Smooth muscle cell (in vitro differentiated cells): Measurements from ENCODE around the gene USP32. TPM values are rescaled to one million over a fixed set of nuclear protein-coding genes. Genes with fewer than 3 reads are reported as not detected.
A peak's percentile ranks its signal among the peaks of the same experiment; 100 is the strongest.

Source experiments
- DNase-seq: peaks from one replicate; lab custom pipeline; 2025; ENCODE audit not compliant: unreplicated experiment; lab: John Stamatoyannopoulos, UW
- H2AFZ ChIP-seq: fragments of 200-600 bp; sonication (generic); 2 replicates; pipeline ENCODE4 v1.6.0; 2016; ENCODE audit warnings: antibody characterized with exemption, low read depth, mild to moderate bottlenecking
- H3F3A ChIP-seq: fragments of 200-600 bp; sonication (generic); 2 replicates; pipeline ENCODE4 v1.6.0; 2017; ENCODE audit warnings: antibody characterized with exemption, low read depth
- H3K27ac ChIP-seq: fragments of 200-600 bp; sonication (generic); 2 replicates; pipeline ENCODE4 v1.5.1; 2016; ENCODE audit warnings: low read depth, mild to moderate bottlenecking
- H3K27me3 ChIP-seq: fragments of 200-600 bp; sonication (generic); 2 replicates; pipeline ENCODE4 v1.6.1; 2016; ENCODE audit warnings: low read depth, mild to moderate bottlenecking
- H3K36me3 ChIP-seq: fragments of 200-600 bp; sonication (generic); 2 replicates; pipeline ENCODE4 v1.5.1; 2016; ENCODE audit warnings: low read depth
- H3K4me1 ChIP-seq: fragments of 200-600 bp; sonication (generic); 2 replicates; pipeline ENCODE4 v1.5.1; 2016; ENCODE audit warnings: low read depth
- H3K4me2 ChIP-seq: fragments of 200-600 bp; sonication (generic); 2 replicates; pipeline ENCODE4 v1.6.0; 2016; ENCODE audit warnings: mild to moderate bottlenecking
- H3K4me3 ChIP-seq: fragments of 200-600 bp; sonication (generic); 2 replicates; pipeline ENCODE4 v1.5.1; 2016; ENCODE audit warnings: mild to moderate bottlenecking
- H3K79me2 ChIP-seq: fragments of 200-600 bp; sonication (generic); 2 replicates; pipeline ENCODE4 v1.6.0; 2016; ENCODE audit warnings: low read depth, mild to moderate bottlenecking
- H3K9ac ChIP-seq: fragments of 200-600 bp; sonication (generic); 2 replicates; pipeline ENCODE4 v1.6.0; 2016; ENCODE audit warnings: low read depth
- H3K9me3 ChIP-seq: fragments of 200-600 bp; sonication (generic); replicated peaks from 2 replicates; pipeline ENCODE4 v1.5.1; 2016; ENCODE audit warnings: low read depth
- H4K20me1 ChIP-seq: fragments of 200-600 bp; sonication (generic); 2 replicates; pipeline ENCODE4 v1.6.0; 2016; ENCODE audit warnings: low read depth
- CTCF ChIP-seq: fragments of 200-600 bp; sonication (generic); IDR thresholded peaks from 2 replicates; pipeline ENCODE4 v1.5.1; 2017; ENCODE audit warnings: borderline replicate concordance, mild to moderate bottlenecking, antibody characterized with exemption; ENCODE audit not compliant: insufficient read depth, poor library complexity, severe bottlenecking
- WGBS: methylation state at CpG from one replicate; pipeline ENCODE4 v1.1.7; 2016; ENCODE audit warnings: low lambda C conversion rate; 5-methylcytosine and 5-hydroxymethylcytosine counted together
- polyA plus RNA-seq: library from polyadenylated mRNA; unstranded; fragments of >200 nt; fragmentation: Nextera tagmentation; extraction: Ambion mirVana; gene quantifications from 2 replicates; pipeline ENCODE4 v1.2.1, GENCODE V29; 2016
- total RNA-seq: library from RNA; depleted of rRNA; stranded (reverse); fragments of >200 nt; gene quantifications from 2 replicates; pipeline ENCODE4 v1.2.3, GENCODE V29; 2014

The USP32 gene
- total and polyA plus RNA-seq, 2 experiments from 2014 or later, result 10.5 to 21.7 TPM

DNA sequence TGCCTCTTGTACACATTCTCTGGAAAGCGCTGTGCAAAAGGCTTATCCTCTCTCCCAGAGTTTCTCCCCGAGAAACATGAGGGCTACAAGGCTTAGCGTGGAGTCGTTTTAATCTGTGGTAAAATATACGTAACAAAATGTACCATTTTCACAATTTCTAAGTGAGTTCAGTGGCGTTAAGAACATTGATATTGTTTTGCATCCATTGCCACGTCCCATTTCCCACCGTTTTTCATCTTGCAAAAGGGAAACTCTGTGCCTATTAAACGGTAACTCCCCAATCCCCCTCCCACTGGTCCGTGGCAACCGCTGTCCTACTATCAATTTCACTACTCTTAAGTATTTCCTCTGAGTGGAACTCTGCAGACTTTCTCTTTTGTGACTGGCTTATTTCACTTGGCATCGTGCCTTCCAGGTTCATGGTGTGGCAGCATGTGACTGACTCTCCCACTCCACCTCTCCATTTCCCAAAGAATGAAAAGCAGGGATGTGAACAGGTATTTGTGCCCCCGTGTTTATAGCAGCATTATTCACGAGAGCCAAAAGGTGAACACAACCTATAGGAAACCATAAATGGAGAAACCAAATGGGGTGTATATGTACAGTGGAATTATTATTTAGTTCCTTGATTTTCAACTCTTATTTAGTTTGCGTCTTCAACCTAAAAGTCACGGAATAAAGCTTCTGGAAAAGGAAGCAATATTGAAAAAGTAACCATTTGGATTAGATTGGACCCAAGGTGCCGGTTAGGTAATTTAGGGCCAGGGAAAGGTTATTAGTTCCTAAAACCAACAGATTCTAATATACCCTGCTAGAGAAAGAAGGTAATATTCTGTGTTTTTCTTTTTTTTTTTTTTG lies 1.1 kb upstream of the USP32 start:
- H3K4me1 ChIP-seq, result peaks cover 15% of the 10 kb centered on the region
- peaks cover 25% of the 10 kb centered on the region for H4K20me1 ChIP-seq
- DNase-seq, result no peak
- H3K27ac ChIP-seq, result peak overlapping the region; percentile 84
- peak overlapping the region; percentile 90 for H3K4me2 ChIP-seq
- H3K9ac ChIP-seq, result peak overlapping the region; percentile 78
- H3K4me3 ChIP-seq, result peak overlapping the region; percentile 86
- peak overlapping the region; percentile 79 for H2AFZ ChIP-seq
- WGBS, result 26% methylated on average over 17 of the region's 17 CpGs
- TF ChIP-seq CTCF, result no peak
- H3K36me3 ChIP-seq, result no peaks in the 10 kb centered on the region
- no peaks in the 10 kb centered on the region for H3K9me3 ChIP-seq
- no peaks in the 10 kb centered on the region for H3K27me3 ChIP-seq
- peaks cover 13% of the 10 kb centered on the region for H3F3A ChIP-seq
- H3K79me2 ChIP-seq, result peaks cover 29% of the 10 kb centered on the region

DNA sequence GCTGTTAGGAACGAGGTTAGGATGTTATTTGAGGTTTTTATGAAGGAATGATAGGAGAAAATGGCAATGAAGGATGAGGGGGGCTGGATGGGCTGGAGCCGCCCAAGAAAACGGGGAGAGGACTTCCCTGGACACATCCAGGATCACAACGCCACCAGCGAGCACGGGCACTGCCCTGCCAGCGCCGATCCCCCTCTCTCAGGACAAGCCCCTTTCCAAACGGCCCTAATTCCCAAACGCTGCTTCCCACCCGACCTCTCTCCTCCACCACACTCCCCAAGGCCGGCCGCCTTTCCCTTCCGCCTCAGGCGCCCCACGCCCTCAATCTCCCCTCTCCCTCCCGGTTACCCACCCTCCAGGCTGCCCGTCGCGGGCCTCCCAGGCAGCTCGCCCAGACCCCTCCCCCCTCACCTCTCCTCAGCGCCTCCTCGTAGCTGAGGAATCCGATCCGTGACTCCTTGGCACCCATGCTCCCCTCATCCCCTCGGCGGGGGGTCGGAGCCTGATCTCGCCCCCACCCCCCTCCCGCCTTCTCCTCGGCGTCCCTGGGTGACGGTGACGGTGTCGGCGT lies 377 bp downstream of the USP32 start:
- Histone ChIP-seq H4K20me1 (peaks cover 39% of the 10 kb centered on the region), H3K4me3 (peak overlapping the region; percentile 86), H3K36me3 (no peaks in the 10 kb centered on the region), H3K9ac (peak overlapping the region; percentile 78), H3K4me2 (peak overlapping the region; percentile 90), H3K4me1 (peaks cover 24% of the 10 kb centered on the region), H3K27ac (peak overlapping the region; percentile 84), H3K79me2 (peaks cover 44% of the 10 kb centered on the region), H3K27me3 (no peaks in the 10 kb centered on the region), H2AFZ (peak overlapping the region; percentile 76), H3F3A (peaks cover 13% of the 10 kb centered on the region), H3K9me3 (no peaks in the 10 kb centered on the region)
- WGBS, result 0% methylated on average over 6 of the region's 36 CpGs
- DNase-seq, result peak; percentile 92
- no peak for TF ChIP-seq CTCF

DNA sequence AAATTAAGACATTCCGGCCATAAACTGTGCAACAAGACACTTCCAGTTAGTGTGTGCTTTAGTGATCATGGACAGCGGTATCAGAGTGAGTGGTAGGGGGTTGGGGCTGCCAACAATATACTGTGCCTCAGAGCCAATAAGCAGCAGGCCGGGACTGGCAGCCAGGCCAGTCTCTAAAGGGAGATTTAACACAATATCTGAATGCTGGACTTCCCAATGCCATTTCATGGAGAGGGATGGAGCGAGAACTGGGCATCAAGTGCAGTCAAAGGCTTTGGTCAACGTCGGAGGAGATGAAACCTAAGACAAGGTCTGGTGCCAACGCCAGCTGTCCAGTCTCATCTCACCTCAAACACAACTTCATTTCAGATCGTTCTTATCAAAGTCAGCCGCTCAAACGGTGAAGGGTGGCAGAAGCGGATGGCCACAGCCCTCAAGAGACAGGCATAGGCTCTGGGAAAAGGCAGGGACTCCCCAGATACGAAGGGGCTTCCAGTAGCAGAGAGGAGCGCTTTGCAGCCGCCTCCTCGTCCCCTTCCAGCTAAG lies 935 bp downstream of the USP32 start:
- DNase-seq, result peak; percentile 47
- H3K27me3 ChIP-seq, result no peaks in the 10 kb centered on the region
- peaks cover 45% of the 10 kb centered on the region for H4K20me1 ChIP-seq
- H3K4me1 ChIP-seq, result peaks cover 30% of the 10 kb centered on the region
- H3F3A ChIP-seq, result peaks cover 14% of the 10 kb centered on the region
- no peaks in the 10 kb centered on the region for H3K9me3 ChIP-seq
- H3K4me3 ChIP-seq, result peak overlapping the region; percentile 86
- peaks cover 49% of the 10 kb centered on the region for H3K79me2 ChIP-seq
- peak overlapping the region; percentile 76 for H2AFZ ChIP-seq
- no peak for TF ChIP-seq CTCF
- peak overlapping the region; percentile 78 for H3K9ac ChIP-seq
- H3K4me2 ChIP-seq, result peak overlapping the region; percentile 90
- peak overlapping the region; percentile 84 for H3K27ac ChIP-seq
- no peaks in the 10 kb centered on the region for H3K36me3 ChIP-seq
- 3% methylated on average over 15 of the region's 15 CpGs for WGBS
